Effector memory CD8-positive, alpha-beta T cell (primary cell): ENCODE data around the gene SP2.

ENCODE experiments used
- ATAC-seq: fragments of 150-1000 bp; cut with Tn5 transposase; replicated peaks from 2 replicates; pipeline ENCODE4 v1.10.0; 2021; ENCODE audit warnings: mild to moderate bottlenecking, moderate library complexity
- DNase-seq, 3 experiments: peaks; one replicate each; pipeline ENCODE4 v3.0.0; 2021
- H3K27ac Mint-ChIP-seq, 2 donors: one replicate each; pipeline ENCODE4 v1.8.0; 2022; ENCODE audit warnings: mild to moderate bottlenecking in 2 of 2, mixed read lengths in 2 of 2, moderate library complexity in 2 of 2
- H3K27me3 Mint-ChIP-seq, 2 donors: one replicate each; pipeline ENCODE4 v1.8.0; 2022; ENCODE audit warnings: mixed read lengths in 2 of 2
- H3K36me3 Mint-ChIP-seq: one replicate; pipeline ENCODE4 v1.8.0; 2022; ENCODE audit warnings: mild to moderate bottlenecking, moderate library complexity, mixed read lengths; ENCODE audit not compliant: insufficient read depth
- H3K4me1 Mint-ChIP-seq, 2 donors: one replicate each; pipeline ENCODE4 v1.8.0; 2022; ENCODE audit warnings: low read depth in 2 of 2, mixed read lengths in 2 of 2
- H3K4me3 Mint-ChIP-seq, 2 donors: one replicate each; pipeline ENCODE4 v1.8.0; 2022; ENCODE audit warnings: mild to moderate bottlenecking in 2 of 2, mixed read lengths in 2 of 2, moderate library complexity in 2 of 2
- H3K9me3 Mint-ChIP-seq, 2 donors: one replicate each; pipeline ENCODE4 v1.8.0; 2022; ENCODE audit warnings: mixed read lengths in 2 of 2

Gene SP2

DNA sequence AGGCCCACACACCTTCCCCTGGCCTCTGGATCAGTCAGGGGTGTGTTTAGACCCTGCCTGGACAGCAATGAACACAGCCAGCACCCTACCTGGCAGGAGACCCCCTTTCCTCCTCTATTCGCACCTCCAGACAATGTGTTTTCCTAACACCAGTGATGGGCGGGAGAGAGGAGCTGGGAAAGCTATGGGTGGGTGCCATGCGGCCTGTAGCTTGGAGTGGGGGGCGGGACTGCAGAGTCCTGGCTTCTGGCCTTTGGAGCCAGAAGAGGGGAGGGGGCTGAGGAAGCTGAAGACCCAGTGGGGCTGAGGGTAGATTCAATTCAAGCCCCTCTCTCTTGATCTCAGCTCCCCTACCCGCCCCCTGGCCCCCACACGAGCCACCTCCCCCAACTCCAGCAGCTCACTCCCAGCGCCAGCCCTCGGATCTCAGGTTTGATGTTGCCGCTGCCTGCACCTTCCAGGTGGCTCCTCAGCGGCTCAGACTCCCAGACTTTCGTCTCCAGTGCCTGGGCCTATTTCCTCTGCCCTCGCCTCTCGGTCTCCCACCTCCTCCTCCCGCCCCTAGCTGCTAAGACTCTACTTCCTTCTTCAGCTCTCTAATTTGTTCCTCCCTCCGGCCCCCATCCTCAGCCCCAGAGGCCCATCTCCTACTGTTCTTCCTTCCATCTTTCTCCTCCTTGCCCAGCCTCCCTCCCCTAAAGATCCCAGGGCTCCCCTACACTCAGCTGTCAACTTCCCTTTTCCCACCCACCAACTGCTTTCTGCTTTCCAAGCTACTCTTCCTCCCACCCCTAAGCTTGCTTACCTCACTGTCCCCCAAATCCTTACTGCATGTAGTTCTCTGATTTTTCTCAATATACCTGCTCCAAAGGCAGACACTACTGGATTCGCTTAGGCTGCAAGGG is 38.2 kb upstream of the SP2 start:
- Mint-ChIP-seq H3K4me1 (no peaks in the 10 kb centered on the region), H3K27ac (no peak overlapping the region), H3K4me3 (no peak overlapping the region), H3K9me3 (no peaks in the 10 kb centered on the region), H3K27me3 (peaks cover 67 to 78% of the 10 kb centered on the region in 2 donors), H3K36me3 (peaks cover under 1% of the 10 kb centered on the region)
- DNase-seq (no peak), ATAC-seq (no peak)

GRCh38 chr17:47860386-47860785 is 35.6 kb upstream of the SP2 start:
- Mint-ChIP-seq H3K27me3 (peaks cover 41 to 66% of the 10 kb centered on the region in 2 donors), H3K27ac (no peak overlapping the region), H3K4me1 (peaks cover 0 to 1% of the 10 kb centered on the region in 2 donors), H3K4me3 (no peak overlapping the region), H3K36me3 (peaks cover 6% of the 10 kb centered on the region), H3K9me3 (no peaks in the 10 kb centered on the region)
- ATAC-seq (no peak), DNase-seq (no peak)

- H3K4me1 Mint-ChIP-seq: peaks cover 0 to 1% of the 10 kb centered on the region in 2 donors
- peaks cover 26 to 64% of the 10 kb centered on the region in 2 donors for H3K27me3 Mint-ChIP-seq
- ATAC-seq (no peak), DNase-seq (no peak)
- H3K27ac Mint-ChIP-seq: no peak overlapping the region
- H3K9me3 Mint-ChIP-seq: no peaks in the 10 kb centered on the region
- peaks cover 6% of the 10 kb centered on the region for H3K36me3 Mint-ChIP-seq
- H3K4me3 Mint-ChIP-seq: no peak overlapping the region
Measured at GRCh38 chr17:47862621-47863440, 33.2 kb upstream of the SP2 start.

- DNase-seq: no peak
- Mint-ChIP-seq H3K9me3 (no peaks in the 10 kb centered on the region), H3K4me3 (no peak overlapping the region), H3K4me1 (peaks cover 0 to 1% of the 10 kb centered on the region in 2 donors), H3K27ac (no peak overlapping the region), H3K27me3 (peaks cover 17 to 64% of the 10 kb centered on the region in 2 donors), H3K36me3 (peaks cover 6% of the 10 kb centered on the region)
- ATAC-seq: no peak
Measured at GRCh38 chr17:47864791-47865216, 31.2 kb upstream of the SP2 start.

DNA sequence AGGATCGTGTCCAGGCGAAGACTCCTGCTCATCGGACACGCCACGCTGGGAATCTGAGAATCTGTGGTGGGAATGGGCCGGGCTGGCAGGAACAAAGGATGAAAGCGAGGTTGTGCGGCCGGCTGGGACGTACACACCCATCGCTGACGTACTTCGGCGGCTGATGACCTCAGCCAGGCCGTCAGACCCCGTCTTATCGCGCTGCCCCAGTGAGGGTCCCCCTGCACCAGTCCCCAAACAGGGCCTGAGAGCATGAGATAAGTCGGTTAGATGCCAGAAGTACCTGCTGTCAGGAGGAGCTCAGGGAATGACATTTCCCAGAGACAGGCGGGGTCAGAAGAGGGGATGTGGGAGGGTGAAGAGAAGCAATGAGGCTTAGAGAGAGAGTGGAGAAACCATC is 29.1 kb upstream of the SP2 start:
- H3K4me3 Mint-ChIP-seq: no peak overlapping the region
- peaks cover 0 to 1% of the 10 kb centered on the region in 2 donors for H3K4me1 Mint-ChIP-seq
- no peaks in the 10 kb centered on the region for H3K9me3 Mint-ChIP-seq
- peaks cover 6% of the 10 kb centered on the region for H3K36me3 Mint-ChIP-seq
- peaks cover 26 to 75% of the 10 kb centered on the region in 2 donors for H3K27me3 Mint-ChIP-seq
- DNase-seq: no peak
- no peak for ATAC-seq
- no peak overlapping the region for H3K27ac Mint-ChIP-seq

GRCh38 chr17:47867813-47868533 is 28.1 kb upstream of the SP2 start:
- DNase-seq (no peak), ATAC-seq (no peak)
- H3K9me3 Mint-ChIP-seq: no peaks in the 10 kb centered on the region
- peaks cover 0 to 1% of the 10 kb centered on the region in 2 donors for H3K4me1 Mint-ChIP-seq
- peaks cover 35 to 86% of the 10 kb centered on the region in 2 donors for H3K27me3 Mint-ChIP-seq
- H3K4me3 Mint-ChIP-seq: no peak overlapping the region
- no peak overlapping the region for H3K27ac Mint-ChIP-seq
- peaks cover 3% of the 10 kb centered on the region for H3K36me3 Mint-ChIP-seq

DNA sequence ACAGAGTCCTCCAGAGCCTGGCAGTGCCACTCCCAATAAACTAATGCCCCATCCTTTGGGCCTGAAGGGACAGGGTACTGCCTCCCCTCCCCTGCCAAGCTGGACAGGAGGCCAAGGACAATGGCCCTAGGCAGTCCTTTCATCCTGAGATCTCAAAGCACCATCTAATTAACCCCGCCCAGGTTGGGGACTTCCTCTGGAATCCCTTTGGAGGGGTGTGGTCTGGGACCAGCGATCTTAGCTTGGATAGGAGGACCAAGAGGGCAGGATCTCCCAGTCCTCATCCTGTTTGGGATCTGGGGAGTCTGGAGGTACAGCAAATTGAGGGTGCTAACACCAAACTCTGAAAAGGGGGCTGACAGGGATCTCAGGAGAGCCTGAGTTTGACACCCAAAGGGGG is 26.9 kb upstream of the SP2 start:
- no peaks in the 10 kb centered on the region for H3K9me3 Mint-ChIP-seq
- peaks cover 46 to 96% of the 10 kb centered on the region in 2 donors for H3K27me3 Mint-ChIP-seq
- H3K4me3 Mint-ChIP-seq: no peak overlapping the region
- peaks cover 0 to 1% of the 10 kb centered on the region in 2 donors for H3K4me1 Mint-ChIP-seq
- no peak for DNase-seq
- no peaks in the 10 kb centered on the region for H3K36me3 Mint-ChIP-seq
- no peak overlapping the region for H3K27ac Mint-ChIP-seq
- no peak for ATAC-seq

- H3K4me1 Mint-ChIP-seq: no peaks in the 10 kb centered on the region
- no peaks in the 10 kb centered on the region for H3K9me3 Mint-ChIP-seq
- H3K4me3 Mint-ChIP-seq: no peak overlapping the region
- DNase-seq: no peak
- H3K36me3 Mint-ChIP-seq: no peaks in the 10 kb centered on the region
- peaks cover 56 to 96% of the 10 kb centered on the region in 2 donors for H3K27me3 Mint-ChIP-seq
- H3K27ac Mint-ChIP-seq: no peak overlapping the region
- no peak for ATAC-seq
Measured at GRCh38 chr17:47870056-47870455, 26.0 kb upstream of the SP2 start.

GRCh38 chr17:47871048-47871447 is 25.0 kb upstream of the SP2 start:
- H3K27ac Mint-ChIP-seq: no peak overlapping the region
- DNase-seq (no peak), ATAC-seq (no peak)
- H3K36me3 Mint-ChIP-seq: no peaks in the 10 kb centered on the region
- peaks cover 65 to 96% of the 10 kb centered on the region in 2 donors for H3K27me3 Mint-ChIP-seq
- H3K4me1 Mint-ChIP-seq: no peaks in the 10 kb centered on the region
- H3K9me3 Mint-ChIP-seq: no peaks in the 10 kb centered on the region
- no peak overlapping the region for H3K4me3 Mint-ChIP-seq

DNA sequence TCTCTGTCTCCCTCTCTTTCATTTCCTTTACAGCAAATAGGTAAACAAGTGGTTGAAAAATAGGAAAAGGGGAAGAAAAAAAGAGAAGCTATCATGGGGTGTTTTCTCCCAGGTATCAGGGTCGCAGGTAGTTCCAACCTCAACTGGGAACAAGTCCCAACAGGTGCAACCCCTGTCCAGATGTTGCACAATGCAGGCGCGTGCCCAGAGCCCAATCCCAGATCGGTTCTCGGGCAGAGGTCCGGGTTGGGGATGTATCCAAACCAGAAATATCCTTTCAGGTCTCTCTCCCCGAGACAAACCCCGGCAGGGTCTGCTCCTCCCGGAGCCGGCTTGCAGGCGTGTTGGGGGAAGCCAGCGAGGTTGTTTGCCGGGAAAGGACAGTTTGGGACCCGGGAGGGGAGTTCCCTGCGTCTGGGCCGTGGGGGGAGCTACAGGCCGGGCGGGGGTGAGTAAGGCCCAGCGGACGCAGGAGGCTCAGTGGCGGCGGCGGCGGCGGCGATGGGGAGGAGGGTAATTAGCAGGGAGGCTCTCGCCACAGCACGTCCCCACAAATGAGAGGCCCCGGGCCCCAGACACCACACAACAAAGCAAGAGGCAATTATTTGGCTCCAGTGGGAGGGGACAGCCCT is 23.9 kb upstream of the SP2 start:
- no peak for ATAC-seq
- Mint-ChIP-seq H3K4me3 (no peak overlapping the region), H3K36me3 (no peaks in the 10 kb centered on the region), H3K27ac (no peak overlapping the region), H3K4me1 (no peaks in the 10 kb centered on the region), H3K9me3 (no peaks in the 10 kb centered on the region), H3K27me3 (peaks cover 65 to 92% of the 10 kb centered on the region in 2 donors)
- no peak for DNase-seq

GRCh38 chr17:47872651-47873161 is 23.3 kb upstream of the SP2 start:
- no peak overlapping the region for H3K4me3 Mint-ChIP-seq
- H3K9me3 Mint-ChIP-seq: no peaks in the 10 kb centered on the region
- no peak for ATAC-seq
- peaks cover 64 to 93% of the 10 kb centered on the region in 2 donors for H3K27me3 Mint-ChIP-seq
- no peaks in the 10 kb centered on the region for H3K36me3 Mint-ChIP-seq
- H3K4me1 Mint-ChIP-seq: no peaks in the 10 kb centered on the region
- H3K27ac Mint-ChIP-seq: no peak overlapping the region
- no peak for DNase-seq

DNA sequence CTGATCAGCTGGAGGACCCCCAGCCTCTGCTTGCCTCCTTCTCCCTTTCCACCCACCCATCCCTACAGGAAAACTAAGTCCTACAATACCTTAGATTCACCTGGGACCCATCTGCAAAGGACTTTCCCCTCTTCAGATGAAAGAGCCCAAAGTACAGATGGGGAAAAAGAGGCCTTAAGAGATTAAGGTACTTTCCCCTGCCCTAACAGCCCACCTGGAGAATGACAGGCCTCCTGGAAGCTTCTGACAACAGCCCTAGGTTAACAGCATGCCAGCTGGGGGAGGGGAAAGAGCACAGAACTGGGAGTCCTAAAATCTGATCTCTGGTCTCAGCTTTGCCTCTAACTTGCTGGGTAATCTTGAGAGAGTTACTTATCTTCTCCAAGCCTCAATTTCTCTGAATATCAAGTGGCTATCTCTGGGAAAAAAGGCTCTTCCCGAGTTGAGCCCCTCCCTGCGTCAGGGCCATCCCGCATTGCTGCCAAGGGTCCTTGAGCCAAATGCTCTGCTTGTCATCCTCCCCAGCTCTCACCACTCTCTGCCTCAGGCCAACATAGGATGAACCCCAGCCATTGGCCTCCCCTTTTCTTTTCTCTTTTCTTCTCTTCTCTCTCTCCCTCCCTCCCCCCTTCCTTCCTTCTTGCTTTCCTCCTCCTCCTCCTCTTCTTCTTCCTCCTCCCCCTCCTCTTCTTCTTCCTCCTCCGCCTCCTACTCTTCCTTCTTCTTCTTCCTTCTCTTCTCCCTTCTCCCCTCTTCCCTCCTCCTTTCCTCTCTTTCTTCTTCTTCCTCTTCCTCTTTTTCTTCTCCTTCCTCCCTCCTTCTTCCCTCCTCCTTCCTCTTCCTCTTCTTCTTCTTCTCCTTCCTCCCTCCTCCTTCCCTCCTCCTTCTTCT is 22.6 kb upstream of the SP2 start:
- Mint-ChIP-seq H3K36me3 (no peaks in the 10 kb centered on the region), H3K27me3 (peaks cover 64 to 93% of the 10 kb centered on the region in 2 donors), H3K4me1 (no peaks in the 10 kb centered on the region), H3K9me3 (no peaks in the 10 kb centered on the region), H3K27ac (no peak overlapping the region), H3K4me3 (no peak overlapping the region)
- ATAC-seq (no peak), DNase-seq (no peak)
